GM18861 (cell line): Measurements from ENCODE around the gene PREP.

Experiments used
- ATAC-seq: cut with Tn5 transposase; IDR thresholded peaks from one replicate; pipeline ENCODE4 v1.9.1; 2021; ENCODE audit not compliant: unreplicated experiment

PREP gene

GRCh38 chr6:105397987-105398386, 4.9 kb downstream of the PREP start:
- ATAC-seq = no peak

- no peak for ATAC-seq
These were observed 11.2 kb downstream of the PREP start for GRCh38 chr6:105391705-105392104.

GRCh38 chr6:105389543-105389942, 13.3 kb downstream of the PREP start:
- ATAC-seq = no peak

- ATAC-seq = no peak
These were observed 14.5 kb downstream of the PREP start for GRCh38 chr6:105388392-105388791.

GRCh38 chr6:105384004-105384403, 18.9 kb downstream of the PREP start:
- ATAC-seq = no peak

- ATAC-seq = no peak
These were observed 19.9 kb downstream of the PREP start for GRCh38 chr6:105382958-105383357.

GRCh38 chr6:105382496-105382895, 20.4 kb downstream of the PREP start:
- ATAC-seq = no peak

- ATAC-seq = no peak
These were observed 22.2 kb downstream of the PREP start for GRCh38 chr6:105380634-105381033.

GRCh38 chr6:105375797-105376196, 27.1 kb downstream of the PREP start:
- no peak for ATAC-seq

- ATAC-seq = no peak
These were observed 28.9 kb downstream of the PREP start for GRCh38 chr6:105374010-105374420.

GRCh38 chr6:105373481-105373880, 29.4 kb downstream of the PREP start:
- ATAC-seq = no peak

- ATAC-seq = no peak
These were observed 30.1 kb downstream of the PREP start for GRCh38 chr6:105372849-105373182.

GRCh38 chr6:105372142-105372848, 30.6 kb downstream of the PREP start:
- ATAC-seq = no peak

- ATAC-seq = no peak
These were observed 32.5 kb downstream of the PREP start for GRCh38 chr6:105370351-105370750.

GRCh38 chr6:105369145-105369544, 33.7 kb downstream of the PREP start:
- ATAC-seq = no peak

GRCh38 chr6:105364243-105364642, 38.6 kb downstream of the PREP start:
- ATAC-seq = no peak

- ATAC-seq = no peak
These were observed 39.7 kb downstream of the PREP start for GRCh38 chr6:105363100-105363754.

GRCh38 chr6:105359419-105360370, 43.2 kb downstream of the PREP start:
- no peak for ATAC-seq

- ATAC-seq = no peak
These were observed 45.7 kb downstream of the PREP start for GRCh38 chr6:105357165-105357564.

GRCh38 chr6:105352037-105352617, 50.8 kb downstream of the PREP start:
- ATAC-seq = no peak

GRCh38 chr6:105348897-105349296, 54.0 kb downstream of the PREP start:
- no peak for ATAC-seq
